GM19324 (cell line): Measurements from ENCODE around the gene DYRK2.

Source experiments
- ATAC-seq: cut with Tn5 transposase; IDR thresholded peaks from one replicate; pipeline ENCODE4 v1.9.1; 2021; ENCODE audit warnings: mild to moderate bottlenecking, moderate library complexity; ENCODE audit not compliant: unreplicated experiment, low FRiP score

Gene DYRK2

GRCh38 chr12:67698672-67699581 is 50.4 kb downstream of the DYRK2 start:
- peak; percentile 94 for ATAC-seq

GRCh38 chr12:67701121-67701520 is 52.6 kb downstream of the DYRK2 start:
- no peak for ATAC-seq

GRCh38 chr12:67702136-67702535 is 53.6 kb downstream of the DYRK2 start:
- no peak for ATAC-seq

GRCh38 chr12:67704071-67704470 is 55.5 kb downstream of the DYRK2 start:
- ATAC-seq: no peak

GRCh38 chr12:67705394-67706370 is 57.1 kb downstream of the DYRK2 start:
- ATAC-seq: no peak

- ATAC-seq: no peak
Measured at GRCh38 chr12:67709367-67709954, 60.9 kb downstream of the DYRK2 start.

GRCh38 chr12:67710582-67710981 is 62.0 kb downstream of the DYRK2 start:
- ATAC-seq: peak; percentile 92

- no peak for ATAC-seq
Measured at GRCh38 chr12:67712011-67712410, 63.5 kb downstream of the DYRK2 start.

- no peak for ATAC-seq
Measured at GRCh38 chr12:67714648-67715047, 66.1 kb downstream of the DYRK2 start.
